ENCODE measurements around the gene TRIM54. TPM values are rescaled to one million over a fixed set of nuclear protein-coding genes. Genes with fewer than 3 reads are reported as not detected.
"Not testable (repeated sequence)": the region's sequence is repeated elsewhere in the genome, so short reads cannot be mapped to it uniquely, and the experiment has no call there.

Gene TRIM54
- total RNA-seq, 4 donors from 2014 or later, result 0.22 to 1.6 (median 0.54) TPM; not detected in 1

DNA sequence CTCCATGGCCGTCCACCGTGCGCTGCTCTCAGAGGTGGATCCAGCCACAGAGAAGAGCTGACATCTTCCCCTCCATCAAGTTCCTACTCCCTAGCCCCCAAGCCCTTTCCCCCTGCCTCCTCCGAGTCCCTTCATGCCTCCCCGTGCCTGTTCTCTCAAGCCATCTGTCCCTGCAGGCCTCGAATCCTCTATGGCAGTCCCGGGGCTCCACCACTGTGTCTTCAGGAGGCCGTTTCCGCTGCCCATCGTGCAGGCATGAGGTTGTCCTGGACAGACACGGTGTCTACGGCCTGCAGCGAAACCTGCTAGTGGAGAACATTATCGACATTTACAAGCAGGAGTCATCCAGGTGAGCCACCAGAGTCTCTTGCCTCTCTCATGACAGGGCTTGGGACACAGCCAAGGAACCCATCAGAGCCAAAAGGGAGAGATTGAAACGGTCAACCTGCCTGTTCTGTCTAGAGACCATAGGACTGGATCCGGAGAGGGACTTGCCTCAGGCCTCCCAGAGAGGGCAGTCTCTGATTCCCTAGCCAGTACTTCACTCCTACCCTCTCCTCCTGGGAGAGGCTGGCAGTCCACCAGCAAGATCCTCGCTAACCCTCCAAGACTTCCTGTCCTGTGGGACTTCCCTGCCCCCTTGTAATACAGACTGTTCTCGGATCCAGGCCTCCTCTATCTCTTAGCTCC is 16.3 kb downstream of the TRIM54 start:
- H3K4me1 ChIP-seq, result peaks cover 3 to 7% of the 10 kb centered on the region in 2 donors
- intact Hi-C loops (cut with DNase I), result loop anchor here (5.0 kb wide), 1 partner anchor 41 kb away; no protein-coding TSS in a partner anchor
- WGBS, 2 donors, result 70 to 71% methylated on average over 14 to 18 of the region's 18 CpGs
- H3K9me3 ChIP-seq, result no peaks in the 10 kb centered on the region
- DNase-seq, result peak; percentile 45 to 71
- TF ChIP-seq CTCF (IDR thresholded peaks at IDR 0.05) (no peak), POLR2A (IDR thresholded peaks at IDR 0.05) (no peak)
- no peak overlapping the region for H3K27ac ChIP-seq
- no peaks in the 10 kb centered on the region for H3K27me3 ChIP-seq
- no peaks in the 10 kb centered on the region for H3K36me3 ChIP-seq
- no peak overlapping the region for H3K4me3 ChIP-seq (replicated peaks in 1 of 3)

GRCh38 chr2:27300606-27301005 is 18.4 kb downstream of the TRIM54 start:
- not testable (repeated sequence) for H3K4me3 ChIP-seq (replicated peaks in 1 of 3); H3K27ac ChIP-seq; H3K4me1 ChIP-seq; H3K9me3 ChIP-seq; DNase-seq; H3K27me3 ChIP-seq; H3K36me3 ChIP-seq
- intact Hi-C loops (cut with DNase I), result loop anchor here (10.0 kb wide), 1 partner anchor 206 kb away; no protein-coding TSS in a partner anchor
- WGBS, 2 donors, result 88 to 97% methylated on average over 4 of the region's 4 CpGs

GRCh38 chr2:27303093-27304025 is 21.1 kb downstream of the TRIM54 start:
- intact Hi-C loops (cut with DNase I), result loop anchor here (10.0 kb wide), 1 partner anchor 209 kb away; no protein-coding TSS in a partner anchor
- TF ChIP-seq POLR2A (IDR thresholded peaks at IDR 0.05) (no peak), CTCF (IDR thresholded peaks at IDR 0.05) (peak; percentile 59 to 94 (median 86))
- WGBS, 2 donors, result 23 to 32% methylated on average over 23 to 25 of the region's 25 CpGs
- H3K27ac ChIP-seq, result no peak overlapping the region
- no peak overlapping the region for H3K4me3 ChIP-seq (replicated peaks in 1 of 3)
- peak; percentile 52 to 53 for DNase-seq
- H3K27me3 ChIP-seq, result peaks cover 18% of the 10 kb centered on the region
- H3K9me3 ChIP-seq, result no peaks in the 10 kb centered on the region
- peaks cover 5 to 23% of the 10 kb centered on the region in 2 donors for H3K4me1 ChIP-seq
- no peaks in the 10 kb centered on the region for H3K36me3 ChIP-seq

GRCh38 chr2:27304488-27305240 is 22.4 kb downstream of the TRIM54 start:
- TF ChIP-seq CTCF (IDR thresholded peaks at IDR 0.05), result no peak
- TF ChIP-seq POLR2A (IDR thresholded peaks at IDR 0.05), result no peak

GRCh38 chr2:27305516-27305915 is 23.3 kb downstream of the TRIM54 start:
- Histone ChIP-seq H3K27me3 (peaks cover 18% of the 10 kb centered on the region), H3K9me3 (no peaks in the 10 kb centered on the region), H3K36me3 (no peaks in the 10 kb centered on the region), H3K4me1 (peaks cover 6 to 27% of the 10 kb centered on the region in 2 donors), H3K27ac (no peak overlapping the region), H3K4me3 (replicated peaks in 1 of 3) (no peak overlapping the region)
- WGBS, 2 donors, result 89 to 90% methylated on average over 8 to 15 of the region's 16 CpGs
- intact Hi-C loops (cut with DNase I), result loop anchor here (10.0 kb wide), 1 partner anchor 211 kb away; no protein-coding TSS in a partner anchor
- DNase-seq, result no peak
- TF ChIP-seq CTCF (IDR thresholded peaks at IDR 0.05), result no peak
- no peak for TF ChIP-seq POLR2A (IDR thresholded peaks at IDR 0.05)

More at GRCh38 chr2:27304488-27305240, 22.4 kb downstream of the TRIM54 start:
- H3K4me1 ChIP-seq, result peaks cover 6 to 27% of the 10 kb centered on the region in 2 donors
- no peaks in the 10 kb centered on the region for H3K36me3 ChIP-seq
- 85 to 87% methylated on average over 13 of the region's 13 CpGs for WGBS, 2 donors
- H3K4me3 ChIP-seq (replicated peaks in 1 of 3), result no peak overlapping the region
- intact Hi-C loops (cut with DNase I), result loop anchor here (10.0 kb wide), 1 partner anchor 210 kb away; no protein-coding TSS in a partner anchor
- no peak for DNase-seq
- no peaks in the 10 kb centered on the region for H3K9me3 ChIP-seq
- no peak overlapping the region for H3K27ac ChIP-seq
- H3K27me3 ChIP-seq, result peaks cover 18% of the 10 kb centered on the region

All from thyroid gland (tissue), 4 donors.